OCI-LY7 (cell line): ENCODE data around the gene NDUFA12. TPM values are rescaled to one million over a fixed set of nuclear protein-coding genes. Genes with fewer than 3 reads are reported as not detected.

Experiments used
- BruUV-seq: library from RNA; stranded (reverse); fragments of 400-500 nt; replicated peaks from 2 replicates; lab custom pipeline; 2021; lab: Mats Ljungman, UMichigan
- CTCF ChIA-PET: fragments of 300-600 bp; sonication (Branson Sonifier 250); formaldehyde crosslinking; loops from one replicate; lab custom pipeline; 2022; ENCODE audit warnings: antibody characterized with exemption; ENCODE audit not compliant: unreplicated experiment; lab: Charles Lee
- POLR2A ChIA-PET: fragments of 300-600 bp; sonication (Branson Sonifier 250); formaldehyde crosslinking; loops from one replicate; lab custom pipeline; 2022; ENCODE audit warnings: antibody characterized with exemption; lab: Charles Lee
- DNase-seq: peaks from one replicate; pipeline ENCODE4 v3.0.0-alpha.2; 2015; ENCODE audit warnings: low spot score
- H2AFZ ChIP-seq: fragments of 200-600 bp; sonication (generic), shearing (Covaris generic); 2 replicates; pipeline ENCODE4 v1.6.1; 2014; ENCODE audit warnings: mild to moderate bottlenecking, antibody characterized with exemption, low read length, moderate library complexity
- H3K27ac ChIP-seq: fragments of 200-600 bp; sonication (generic); 2 replicates; pipeline ENCODE4 v1.5.1; 2014; ENCODE audit warnings: mixed run types, low read depth, mild to moderate bottlenecking, moderate library complexity, low read length, inconsistent platforms; ENCODE audit not compliant: poor library complexity, severe bottlenecking
- H3K36me3 ChIP-seq: fragments of 200-600 bp; sonication (generic); 2 replicates; pipeline ENCODE4 v1.6.1; 2014; ENCODE audit warnings: mild to moderate bottlenecking, antibody characterized with exemption, low read length, moderate library complexity, mixed read lengths; ENCODE audit not compliant: insufficient read depth
- H3K4me1 ChIP-seq: fragments of 200-600 bp; sonication (generic); 2 replicates; pipeline ENCODE4 v1.5.1; 2014; ENCODE audit warnings: mild to moderate bottlenecking, low read length; ENCODE audit not compliant: insufficient read depth, poor library complexity, severe bottlenecking
- H3K4me2 ChIP-seq: fragments of 200-600 bp; sonication (generic); 2 replicates; pipeline ENCODE4 v1.6.1; 2014; ENCODE audit warnings: mild to moderate bottlenecking, low read length
- H3K4me3 ChIP-seq: fragments of 200-600 bp; sonication (generic); 2 replicates; pipeline ENCODE4 v1.5.1; 2014; ENCODE audit warnings: mild to moderate bottlenecking, low read depth, low read length; ENCODE audit not compliant: poor library complexity, severe bottlenecking
- H3K79me2 ChIP-seq: fragments of 200-600 bp; sonication (generic); 2 replicates; pipeline ENCODE4 v1.6.1; 2016; ENCODE audit warnings: low read depth, mild to moderate bottlenecking, low read length, moderate library complexity, mixed read lengths; ENCODE audit not compliant: insufficient read depth
- H3K9me2 ChIP-seq: fragments of 200-600 bp; sonication (generic); 2 replicates; pipeline ENCODE4 v1.6.1; 2016; ENCODE audit warnings: mild to moderate bottlenecking, low read length, mixed read lengths; ENCODE audit not compliant: insufficient read depth
- H3K9me3 ChIP-seq: fragments of 200-600 bp; sonication (generic); 2 replicates; pipeline ENCODE4 v1.6.1; 2014; ENCODE audit warnings: mild to moderate bottlenecking, mixed run types, low read length, mixed read lengths
- H4K20me1 ChIP-seq: fragments of 200-600 bp; sonication (generic); 2 replicates; pipeline ENCODE4 v1.6.1; 2014; ENCODE audit warnings: mild to moderate bottlenecking, antibody characterized with exemption, low read length, moderate library complexity, mixed read lengths; ENCODE audit not compliant: insufficient read depth
- CTCF ChIP-seq: fragments of 200-600 bp; sonication (generic); conservative IDR thresholded peaks from 2 replicates; pipeline ENCODE4 v1.5.1; 2014; ENCODE audit warnings: mild to moderate bottlenecking, antibody characterized with exemption, low read length, moderate library complexity, mixed read lengths
- EZH2phosphoT487 ChIP-seq: fragments of 200-600 bp; sonication (generic); IDR thresholded peaks from 2 replicates; pipeline ENCODE4 v1.6.1; 2018; ENCODE audit warnings: low read depth, borderline replicate concordance, mild to moderate bottlenecking, mixed run types, antibody characterized with exemption, low read length, moderate library complexity, mixed read lengths
- intact Hi-C: fragments of 100-400 bp; cut with micrococcal nuclease; formaldehyde crosslinking; loops from one replicate; pipeline ENCODE4 v1.10.0; 2022; ENCODE audit not compliant: unreplicated experiment
- total RNA-seq, 2 experiments: library from RNA; depleted of rRNA in 1 of 2; stranded (reverse); fragments of >200 nt in 1 of 2; shearing (Covaris generic) in 1 of 2; gene quantifications; 2 replicates each; pipeline ENCODE4 v1.2.3, GENCODE V29; 2014 to 2022

Gene NDUFA12
- total RNA-seq, 2 experiments from 2014 or later, result 127 to 147 TPM

DNA sequence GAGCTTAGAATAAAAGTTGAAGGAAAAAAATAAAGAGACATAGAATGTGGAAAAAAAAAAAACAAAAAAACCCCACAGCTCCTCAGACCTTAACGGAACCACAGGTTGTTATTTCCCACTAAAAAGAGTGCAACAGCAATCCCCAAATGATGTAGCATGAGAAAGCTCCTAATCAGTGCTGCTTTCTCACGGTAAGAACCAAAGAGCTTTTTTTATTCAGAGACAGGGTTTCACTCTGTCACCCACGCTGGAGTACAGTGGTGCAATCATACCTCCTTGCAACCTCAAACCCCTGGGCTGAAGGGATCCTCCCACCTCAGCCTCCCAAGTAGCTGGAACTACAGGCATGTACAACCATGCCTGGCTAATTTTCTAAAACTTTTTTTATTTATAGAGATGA lies 13.3 kb downstream of the NDUFA12 start:
- Histone ChIP-seq H3K4me3 (no peak overlapping the region), H3K4me1 (peaks cover 26% of the 10 kb centered on the region), H4K20me1 (0 out of 2 replicates have a peak, but pooled peaks cover 3% of the 10 kb centered on the region), H3K4me2 (no peak overlapping the region), H2AFZ (no peak overlapping the region), H3K79me2 (peaks cover 12% of the 10 kb centered on the region; the same call in 1 of the 2 replicates), H3K36me3 (peaks cover 64% of the 10 kb centered on the region), H3K9me2 (no peaks in the 10 kb centered on the region), H3K27ac (no peak overlapping the region), H3K9me3 (no peaks in the 10 kb centered on the region)
- TF ChIP-seq CTCF, result no peak
- no peak for TF ChIP-seq EZH2phosphoT487
- intact Hi-C loops, result no loop called here
- no peak for DNase-seq
- POLR2A ChIA-PET, result interaction anchor here (0.9 to 3.5 kb wide), 8 partner anchors 8 to 44 kb away, joined by 3 to 27 read pairs (median 6); partner anchors contain the start of gene NDUFA12
- CTCF ChIA-PET, result interaction anchor here (0.6 to 1.4 kb wide), 2 partner anchors 17 to 22 kb away, joined by 3 to 5 read pairs; no protein-coding TSS in a partner anchor
- BruUV-seq, result no TSS peak

- Histone ChIP-seq H3K4me3 (no peak overlapping the region), H3K9me3 (no peaks in the 10 kb centered on the region), H3K36me3 (peaks cover 58% of the 10 kb centered on the region), H3K27ac (peak overlapping the region; percentile 20), H3K4me1 (peaks cover 26% of the 10 kb centered on the region), H3K9me2 (no peaks in the 10 kb centered on the region), H2AFZ (no peak overlapping the region), H3K4me2 (peak overlapping the region; percentile 12), H4K20me1 (0 out of 2 replicates have a peak, but pooled peaks cover 3% of the 10 kb centered on the region), H3K79me2 (peaks cover 9% of the 10 kb centered on the region; the same call in 1 of the 2 replicates)
- BruUV-seq, result no TSS peak
- ChIA-PET POLR2A (interaction anchor here (0.6 to 3.5 kb wide), 3 partner anchors 10 to 58 kb away, joined by 3 to 27 read pairs (median 3); partner anchors contain the start of gene NDUFA12), CTCF (no interaction called here)
- TF ChIP-seq EZH2phosphoT487 (no peak), CTCF (no peak)
- intact Hi-C loops, result no loop called here
- peak; percentile 16 for DNase-seq
Observed at GRCh38 chr12:94988471-94988870, 15.0 kb downstream of the NDUFA12 start.

DNA sequence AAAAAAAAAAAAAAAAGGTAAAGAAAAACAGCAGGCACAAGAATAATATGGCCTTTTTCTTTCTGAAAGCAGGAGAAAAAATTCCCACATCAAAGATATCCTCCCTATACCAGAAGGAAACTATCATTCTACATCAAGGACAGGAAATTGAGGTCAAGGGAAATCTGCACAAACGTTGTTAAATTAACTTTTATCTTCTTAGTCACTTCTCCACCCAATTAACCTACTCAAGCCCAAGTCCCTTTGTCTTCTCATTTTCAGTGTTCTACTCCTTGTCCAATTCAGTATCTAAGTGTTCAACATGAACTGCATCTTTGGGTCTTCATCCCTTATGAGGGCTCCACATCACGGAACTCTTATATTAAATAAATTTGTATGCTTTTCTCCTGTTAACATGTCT lies 15.7 kb downstream of the NDUFA12 start:
- CTCF ChIA-PET, result no interaction called here
- no peak overlapping the region for H3K4me2 ChIP-seq
- peaks cover 26% of the 10 kb centered on the region for H3K4me1 ChIP-seq
- no peak for DNase-seq
- H3K36me3 ChIP-seq, result peaks cover 61% of the 10 kb centered on the region
- H3K79me2 ChIP-seq, result peaks cover 9% of the 10 kb centered on the region; the same call in 1 of the 2 replicates
- POLR2A ChIA-PET, result interaction anchor here (0.6 kb wide), 1 partner anchor 58 kb away, joined by 3 read pairs; no protein-coding TSS in a partner anchor
- BruUV-seq, result no TSS peak
- 0 out of 2 replicates have a peak, but pooled peaks cover 3% of the 10 kb centered on the region for H4K20me1 ChIP-seq
- intact Hi-C loops, result no loop called here
- no peak overlapping the region for H2AFZ ChIP-seq
- H3K27ac ChIP-seq, result peak overlapping the region; percentile 20
- TF ChIP-seq CTCF, result no peak
- no peak for TF ChIP-seq EZH2phosphoT487
- no peak overlapping the region for H3K4me3 ChIP-seq
- no peaks in the 10 kb centered on the region for H3K9me3 ChIP-seq
- no peaks in the 10 kb centered on the region for H3K9me2 ChIP-seq
